ENCODE data around the gene WWOX. TPM values are rescaled to one million over a fixed set of nuclear protein-coding genes. Genes with fewer than 3 reads are reported as not detected.
"Not testable (repeated sequence)": the region's sequence is repeated elsewhere in the genome, so short reads cannot be mapped to it uniquely, and the experiment has no call there.

WWOX gene
- total RNA-seq, 1 experiment from 2014 or later = 13.0 TPM

- DNase-seq (ENCODE audit: low read depth) = no peak
Observed at GRCh38 chr16:79051313-79051712, 951.9 kb downstream of the WWOX start.

DNA sequence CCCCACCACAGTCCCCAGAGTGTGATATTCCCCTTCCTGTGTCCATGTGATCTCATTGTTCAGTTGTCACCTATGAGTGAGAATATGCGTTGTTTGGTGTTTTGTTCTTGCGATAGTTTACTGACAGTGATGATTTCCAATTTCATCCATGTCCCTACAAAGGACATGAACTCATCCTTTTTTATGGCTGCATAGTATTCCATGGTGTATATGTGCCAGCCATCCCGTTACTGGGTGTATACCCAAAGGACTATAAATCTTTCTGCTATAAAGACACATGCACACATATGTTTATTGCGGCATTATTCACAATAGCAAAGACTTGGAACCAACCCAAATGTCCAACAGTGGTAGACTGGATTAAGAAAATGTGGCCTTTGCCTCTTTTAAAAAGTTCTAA lies 952.7 kb downstream of the WWOX start:
- not testable (repeated sequence) for DNase-seq (ENCODE audit: low read depth)

- no peak for DNase-seq (ENCODE audit: low read depth)
Observed at GRCh38 chr16:79053577-79053976, 954.1 kb downstream of the WWOX start.

DNA sequence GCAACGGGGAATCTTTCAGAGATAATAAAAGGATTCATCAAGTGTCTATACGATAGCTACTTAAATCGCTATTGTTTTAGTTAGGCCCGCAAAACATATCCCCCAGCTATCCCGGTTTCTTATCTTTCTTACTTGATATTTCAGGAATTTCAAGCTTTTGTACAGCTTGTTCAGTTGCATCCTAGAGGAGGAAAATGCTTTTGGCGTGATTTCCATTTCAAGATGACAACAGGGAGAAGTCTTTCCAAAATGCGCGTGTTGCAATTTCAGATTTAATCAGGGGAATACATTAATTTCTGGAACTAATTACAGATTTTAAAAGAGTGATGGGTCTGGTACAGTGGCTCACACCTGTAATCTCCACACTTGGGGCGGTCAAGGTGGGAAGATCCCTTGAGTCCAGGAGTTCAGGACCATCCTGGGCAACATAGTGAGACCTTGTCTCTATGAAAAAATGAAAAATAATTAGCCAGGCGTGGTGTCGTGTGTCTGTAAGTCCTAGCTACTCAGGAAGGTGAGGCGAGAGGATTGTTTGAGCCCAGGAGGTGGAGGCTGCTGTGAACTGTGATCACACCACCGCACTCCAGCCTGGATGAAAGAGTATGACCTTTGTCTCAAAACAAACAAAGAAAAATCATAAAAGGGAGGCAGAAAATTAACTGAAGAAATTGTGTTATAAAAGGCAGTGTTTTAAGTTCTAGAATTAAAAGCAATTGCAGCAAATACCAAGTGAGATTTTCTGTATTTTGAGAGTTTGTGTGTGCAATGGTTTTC lies 954.9 kb downstream of the WWOX start:
- DNase-seq (ENCODE audit: low read depth) = no peak

DNA sequence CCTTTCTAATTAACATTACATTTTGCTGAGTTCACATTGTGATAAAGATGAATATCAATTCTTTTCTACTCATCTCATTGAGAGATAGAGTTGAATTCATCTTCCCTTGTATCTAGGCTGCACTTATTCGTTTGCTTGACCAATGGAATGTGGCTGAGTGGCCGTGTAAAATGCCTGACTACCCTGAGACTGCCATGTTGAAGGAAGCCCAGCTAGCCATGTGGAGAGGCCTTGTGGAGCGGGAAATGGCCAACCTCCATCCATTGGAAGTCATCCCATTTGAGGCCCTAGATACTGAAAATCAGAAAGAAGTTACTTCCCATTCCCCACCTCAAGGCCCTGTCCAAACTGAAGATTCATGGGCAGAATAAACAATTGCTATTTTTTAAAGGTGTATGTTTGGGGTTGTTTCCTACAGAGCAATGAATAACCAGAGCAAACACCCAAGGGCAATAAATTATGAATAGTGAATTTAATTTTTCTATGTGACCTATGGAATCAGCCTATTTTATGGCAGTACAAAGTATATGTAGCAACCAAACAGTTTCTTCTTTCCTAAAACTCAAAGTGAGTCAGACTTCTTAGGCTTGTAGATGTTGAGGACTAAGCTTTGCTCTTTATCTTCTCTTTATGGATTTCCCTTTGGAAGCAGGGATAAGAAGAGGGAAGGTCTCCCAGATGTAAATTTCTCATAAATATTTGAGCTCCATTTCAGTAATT lies 956.0 kb downstream of the WWOX start:
- DNase-seq (ENCODE audit: low read depth) = no peak

GRCh38 chr16:79061181-79061580 lies 961.7 kb downstream of the WWOX start:
- no peak for DNase-seq (ENCODE audit: low read depth)

GRCh38 chr16:79062336-79062735 lies 962.9 kb downstream of the WWOX start:
- DNase-seq (ENCODE audit: low read depth) = no peak

DNA sequence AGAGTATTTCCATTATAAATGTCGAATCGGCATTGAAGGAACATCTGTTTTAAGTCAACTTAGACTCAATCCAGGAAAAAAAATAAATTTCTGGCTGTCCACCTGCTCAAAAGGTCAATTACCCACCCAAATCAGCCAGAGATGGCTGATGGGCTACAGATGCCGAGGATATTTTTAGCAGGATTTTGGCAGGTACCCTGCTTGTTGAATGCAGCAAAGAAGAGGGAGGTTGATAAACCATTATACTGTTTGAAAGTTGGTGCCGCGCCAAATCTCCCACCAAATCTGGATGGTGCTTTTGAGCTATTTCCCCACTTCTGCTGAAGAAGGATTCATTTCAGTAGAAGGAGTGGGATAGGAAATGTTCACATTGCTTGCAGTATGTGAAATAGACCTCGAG lies 963.4 kb downstream of the WWOX start:
- DNase-seq (ENCODE audit: low read depth) = no peak

DNA sequence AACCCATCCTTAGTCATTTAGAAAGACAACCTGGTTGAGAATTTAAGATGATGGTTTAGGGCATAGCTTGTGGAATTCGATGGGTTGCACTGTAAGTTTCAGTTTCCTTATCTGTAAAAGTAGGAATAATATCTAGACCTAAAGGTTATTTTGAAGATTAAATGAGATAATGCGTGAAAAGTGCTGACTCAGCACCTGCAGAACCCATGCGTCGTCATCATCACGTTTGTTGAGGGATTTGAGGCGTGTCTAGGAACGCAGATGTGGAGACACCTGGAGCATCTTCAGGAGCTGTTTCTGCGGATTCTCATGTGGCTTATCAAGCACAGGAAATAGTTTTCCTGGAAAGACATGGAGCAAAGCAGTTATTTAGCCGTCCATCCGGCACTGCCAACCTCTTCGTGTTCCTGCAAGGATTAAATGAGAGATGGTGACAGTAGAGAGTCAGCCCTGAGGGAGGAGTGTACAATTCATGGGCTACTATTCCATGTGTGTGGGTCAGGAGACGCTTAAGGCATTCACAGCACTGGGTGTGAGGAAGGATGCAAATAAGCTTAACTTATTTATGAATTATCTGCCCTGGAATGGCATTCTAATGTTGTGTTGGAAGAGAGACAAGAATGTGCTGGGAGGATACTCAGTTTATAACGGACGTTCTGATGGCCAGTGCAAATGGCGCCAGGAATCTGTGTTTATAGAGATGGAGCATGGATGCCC lies 965.0 kb downstream of the WWOX start:
- DNase-seq (ENCODE audit: low read depth) = no peak

DNA sequence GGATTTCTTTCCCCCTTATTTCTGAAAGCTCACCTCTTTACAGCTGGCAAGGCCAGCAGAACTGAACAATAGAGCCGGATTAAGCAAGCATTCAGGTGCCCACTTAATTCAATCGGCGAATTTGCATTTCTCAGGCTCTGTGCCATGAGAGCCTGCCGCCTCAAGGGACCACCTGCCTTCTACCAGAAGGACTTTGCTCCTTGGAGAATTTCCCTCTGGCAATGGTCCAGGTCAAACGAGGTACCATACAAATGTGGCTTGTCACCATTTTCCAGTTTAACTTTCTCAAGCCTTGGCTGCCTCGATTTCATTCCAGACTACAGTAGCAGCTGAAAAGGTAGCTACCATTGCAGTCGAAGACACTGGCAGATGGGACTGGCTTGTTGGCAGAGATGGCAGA lies 967.1 kb downstream of the WWOX start:
- no peak for DNase-seq (ENCODE audit: low read depth)

DNA sequence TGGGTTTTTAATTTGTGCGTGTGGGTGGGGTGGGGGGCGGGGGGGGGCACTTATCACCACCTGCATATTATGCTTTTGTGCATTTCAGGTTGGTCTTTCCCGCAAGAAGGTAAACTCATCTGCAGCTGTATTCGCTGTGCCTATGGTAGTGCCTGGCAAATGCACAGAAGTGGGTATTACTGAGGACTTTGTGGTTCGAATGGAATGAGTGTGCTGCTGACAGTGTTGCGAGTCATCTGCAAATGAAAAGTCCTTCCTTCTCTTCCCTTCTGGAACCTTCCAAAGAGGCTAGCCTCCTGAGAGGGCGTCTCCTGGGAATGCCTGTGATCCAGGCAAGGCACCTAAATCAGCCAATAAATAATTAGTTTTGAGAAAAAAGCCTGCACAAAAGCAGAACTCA lies 968.1 kb downstream of the WWOX start:
- DNase-seq (ENCODE audit: low read depth) = no peak

DNA sequence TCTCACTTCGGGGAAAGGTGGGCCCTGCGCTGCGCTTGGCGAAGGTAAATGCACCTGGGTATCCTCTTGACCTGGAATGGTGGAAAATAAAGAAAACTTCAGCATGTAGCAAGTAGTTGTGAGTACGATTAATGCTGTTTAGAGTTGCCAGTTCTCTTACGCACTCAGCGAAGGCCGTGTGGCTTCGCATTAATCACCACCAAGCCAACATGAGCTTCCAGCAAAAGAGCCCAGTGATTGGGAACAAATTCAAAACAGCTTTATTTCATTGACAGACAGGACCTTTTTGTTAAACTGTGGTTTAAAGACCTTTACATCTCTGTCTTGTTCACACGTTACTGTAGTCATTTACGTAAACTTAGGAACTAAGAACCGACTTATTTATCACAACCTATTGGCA lies 969.7 kb downstream of the WWOX start:
- DNase-seq (ENCODE audit: low read depth) = no peak

DNA sequence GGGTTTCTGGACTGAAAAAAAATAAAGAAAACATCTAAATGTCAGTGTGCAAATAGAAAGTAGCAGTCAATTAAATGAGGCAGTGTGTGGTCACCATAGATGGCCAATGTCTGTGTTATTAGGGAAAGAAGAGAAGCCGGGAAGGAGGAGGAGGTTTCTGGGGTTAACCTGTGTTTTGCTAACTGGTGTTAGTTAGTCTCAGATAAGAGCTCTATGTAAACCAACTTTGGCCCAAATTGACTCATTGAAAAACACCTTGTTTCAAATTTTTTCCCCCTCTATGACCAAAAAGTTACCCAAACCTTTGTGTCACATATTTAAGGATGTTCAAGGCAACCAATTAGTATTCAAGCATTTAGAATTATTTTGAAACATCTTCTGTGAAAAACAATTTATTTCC lies 970.2 kb downstream of the WWOX start:
- DNase-seq (ENCODE audit: low read depth) = no peak

GRCh38 chr16:79071424-79071823 lies 972.0 kb downstream of the WWOX start:
- no peak for DNase-seq (ENCODE audit: low read depth)

DNA sequence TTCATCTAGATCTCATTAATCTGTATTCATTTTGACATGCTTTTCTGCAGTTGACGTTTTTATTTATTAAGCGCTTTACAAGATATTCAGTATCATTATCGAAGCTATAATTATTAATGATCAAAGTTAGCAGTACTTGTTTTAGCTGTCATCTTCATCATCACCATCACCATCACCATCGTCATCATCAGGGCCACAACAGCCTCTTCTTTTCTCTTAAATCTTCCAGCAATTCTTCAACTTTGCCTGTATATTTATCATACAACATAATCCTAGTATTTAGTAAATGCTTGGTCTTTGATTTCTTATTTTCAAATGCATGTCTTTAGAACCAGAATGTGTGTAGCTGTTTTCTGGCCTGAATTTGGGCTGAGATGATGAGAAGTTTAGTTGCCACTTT lies 973.1 kb downstream of the WWOX start:
- DNase-seq (ENCODE audit: low read depth) = no peak

GRCh38 chr16:79073566-79073965 lies 974.1 kb downstream of the WWOX start:
- no peak for DNase-seq (ENCODE audit: low read depth)

GRCh38 chr16:79074541-79074940 lies 975.1 kb downstream of the WWOX start:
- DNase-seq (ENCODE audit: low read depth) = no peak

DNA sequence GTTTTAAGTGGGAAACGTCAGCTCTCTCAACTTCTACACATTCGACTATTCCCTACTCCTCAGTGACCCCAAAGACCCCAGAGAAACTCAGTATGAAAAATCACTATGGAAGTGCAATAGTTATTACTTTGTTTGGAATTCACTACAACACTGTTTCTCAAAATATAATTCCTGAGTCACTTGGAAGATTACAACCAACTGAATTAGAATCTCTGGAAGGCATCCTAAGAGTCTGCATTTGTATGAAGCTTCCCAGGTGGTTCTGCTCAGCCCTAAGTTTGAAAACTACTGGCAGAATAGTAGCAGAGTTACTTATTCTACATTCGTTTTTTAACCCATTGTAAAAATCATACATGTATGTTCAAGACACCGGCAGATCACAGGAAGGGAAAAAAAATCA lies 975.5 kb downstream of the WWOX start:
- DNase-seq (ENCODE audit: low read depth) = no peak

- no peak for DNase-seq (ENCODE audit: low read depth)
Observed at GRCh38 chr16:79076047-79076767, 976.8 kb downstream of the WWOX start.

- no peak for DNase-seq (ENCODE audit: low read depth)
Observed at GRCh38 chr16:79077346-79077745, 977.9 kb downstream of the WWOX start.

DNA sequence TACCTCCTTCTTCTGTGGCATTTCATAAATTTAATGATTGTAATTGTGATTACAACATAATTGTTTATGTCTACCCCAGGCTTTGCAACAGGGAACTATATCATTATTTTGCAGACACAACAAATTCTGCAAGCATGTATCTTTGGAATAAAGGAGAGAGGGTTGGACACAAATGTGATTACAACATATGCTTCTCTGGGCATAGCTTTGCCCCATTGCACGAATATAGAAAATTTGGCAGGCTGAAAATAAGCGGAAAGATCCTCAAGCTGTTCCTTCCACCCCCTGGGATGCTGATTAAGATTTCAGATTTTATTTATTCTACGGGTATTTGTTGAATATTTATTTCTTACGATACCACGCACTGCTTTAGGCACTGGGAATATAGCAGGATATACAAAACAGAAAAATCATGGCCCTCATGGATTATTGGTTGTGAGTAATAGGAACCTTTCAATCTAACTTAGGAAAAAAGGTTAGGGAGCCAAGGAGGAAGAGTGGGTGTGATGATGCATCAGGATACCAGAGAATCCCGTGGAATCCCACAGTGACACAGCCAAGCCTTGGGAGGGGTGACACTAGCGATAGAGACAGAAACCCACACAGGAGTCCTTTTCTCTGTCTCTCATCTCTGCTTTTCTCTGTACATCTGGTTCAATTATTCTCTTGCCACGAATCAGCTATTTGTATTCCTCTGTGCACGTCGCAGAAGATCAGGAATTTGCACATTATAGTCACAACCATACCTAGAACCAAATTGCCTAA lies 980.4 kb downstream of the WWOX start:
- no peak for DNase-seq (ENCODE audit: low read depth)

Measured in LHCN-M2 (cell line).